ENCODE measurements around the gene EMILIN3.
A peak's percentile ranks its signal among the peaks of the same experiment; 100 is the strongest.
"Not testable (repeated sequence)": the region's sequence is repeated elsewhere in the genome, so short reads cannot be mapped to it uniquely, and the experiment has no call there.

EMILIN3 gene

GRCh38 chr20:41316602-41317545 lies 49.7 kb downstream of the EMILIN3 start:
- peak; percentile 80 for DNase-seq

GRCh38 chr20:41316051-41316450 lies 50.6 kb downstream of the EMILIN3 start:
- DNase-seq, result no peak

GRCh38 chr20:41314386-41314785 lies 52.2 kb downstream of the EMILIN3 start:
- no peak for DNase-seq

- not testable (repeated sequence) for DNase-seq
These were observed 54.6 kb downstream of the EMILIN3 start for GRCh38 chr20:41312009-41312408.

Data from CD4-positive, alpha-beta T cell treated with Interleukin-21 for 1 hour (primary cell).